Effector CD8-positive, alpha-beta T cell (primary cell): ENCODE measurements around the gene DNAJB13.

Experiments
- DNase-seq: peaks from one replicate; lab custom pipeline; 2025; lab: John Stamatoyannopoulos, UW

The DNAJB13 gene

GRCh38 chr11:73951797-73952196, 971 bp downstream of the DNAJB13 start:
- DNase-seq = no peak

- no peak for DNase-seq
Observed at GRCh38 chr11:73956876-73957653, 6.2 kb downstream of the DNAJB13 start.

GRCh38 chr11:73957654-73958361, 7.0 kb downstream of the DNAJB13 start:
- DNase-seq = no peak

GRCh38 chr11:73958521-73959141, 7.8 kb downstream of the DNAJB13 start:
- DNase-seq = no peak

GRCh38 chr11:73961321-73961720, 10.5 kb downstream of the DNAJB13 start:
- no peak for DNase-seq

- no peak for DNase-seq
Observed at GRCh38 chr11:73962101-73962705, 11.4 kb downstream of the DNAJB13 start.

GRCh38 chr11:73963861-73964260, 13.0 kb downstream of the DNAJB13 start:
- no peak for DNase-seq

GRCh38 chr11:73965076-73965763, 14.4 kb downstream of the DNAJB13 start:
- no peak for DNase-seq

GRCh38 chr11:73965764-73966121, 14.9 kb downstream of the DNAJB13 start:
- no peak for DNase-seq

- no peak for DNase-seq
Observed at GRCh38 chr11:73968356-73968966, 17.6 kb downstream of the DNAJB13 start.

- DNase-seq = no peak
Observed at GRCh38 chr11:73969091-73969490, 18.3 kb downstream of the DNAJB13 start.

GRCh38 chr11:73969991-73970800, 19.4 kb downstream of the DNAJB13 start:
- DNase-seq = no peak

GRCh38 chr11:73971175-73971719, 20.4 kb downstream of the DNAJB13 start:
- no peak for DNase-seq

- DNase-seq = no peak
Observed at GRCh38 chr11:73972187-73972586, 21.4 kb downstream of the DNAJB13 start.

- DNase-seq = no peak
Observed at GRCh38 chr11:73972620-73973449, 22.0 kb downstream of the DNAJB13 start.

GRCh38 chr11:73974604-73975478, 24.0 kb downstream of the DNAJB13 start:
- no peak for DNase-seq

- no peak for DNase-seq
Observed at GRCh38 chr11:73975479-73975757, 24.6 kb downstream of the DNAJB13 start.

- no peak for DNase-seq
Observed at GRCh38 chr11:73976451-73977151, 25.8 kb downstream of the DNAJB13 start.
